HepG2 (cell line): ENCODE measurements around the gene P2RY2. TPM values are rescaled to one million over a fixed set of nuclear protein-coding genes. Genes with fewer than 3 reads are reported as not detected.

ENCODE experiments used
- FOXP1 ChIP-seq, 2 experiments: fragments of 450-650 bp in 1 of 2; IDR thresholded peaks; 2 replicates each; pipeline ENCODE4 v1.6.1; 2017 to 2018; ENCODE audit warnings: antibody characterized with exemption in 1 of 2
- NONO ChIP-seq, 2 experiments: fragments of 450-650 bp in 1 of 2; sonication (generic) in 1 of 2; formaldehyde crosslinking in 1 of 2; IDR thresholded peaks in 1 of 2; conservative IDR thresholded peaks in 1 of 2; 2 replicates each; pipeline versions ENCODE4 v1.6.1 to v1.8.0; 2017 to 2022; ENCODE audit warnings: mild to moderate bottlenecking in 1 of 2, missing genetic modification reagents in 1 of 2, moderate library complexity in 1 of 2
- SOX13 ChIP-seq, 3 experiments: fragments of 450-650 bp in 1 of 3; sonication (generic) in 1 of 3; formaldehyde crosslinking in 1 of 3; IDR thresholded peaks in 2 of 3; conservative IDR thresholded peaks in 1 of 3; 2 replicates each; pipeline versions ENCODE4 v1.5.0 to v1.6.1; 2016 to 2020; ENCODE audit warnings: antibody characterized with exemption in 1 of 3, mild to moderate bottlenecking in 1 of 3, missing compliant biosample characterization in 1 of 3, missing genetic modification reagents in 1 of 3, moderate library complexity in 1 of 3
- ZNF768 ChIP-seq: sonication (generic); formaldehyde crosslinking; IDR thresholded peaks from 2 replicates; pipeline ENCODE4 v1.4.0; 2020; ENCODE audit warnings: missing genetic modification reagents
- ZNF839 ChIP-seq: sonication (generic); formaldehyde crosslinking; IDR thresholded peaks from 2 replicates; pipeline ENCODE4 v1.4.0; 2020; ENCODE audit warnings: missing genetic modification reagents, mild to moderate bottlenecking, borderline replicate concordance
- polyA plus RNA-seq, 8 experiments: library from polyadenylated mRNA; depleted of rRNA in 3 of 8; stranded (reverse) in 7 of 8; unstranded in 1 of 8; fragments of >200 nt; fragmentation: Illumina TruSeq in 4 of 8; extraction: Trizol in 4 of 8; gene quantifications; 2 replicates each; pipeline versions ENCODE4 v1.2.1 to v1.2.3, GENCODE V29; 2011 to 2016; ENCODE audit warnings: low read depth in 4 of 8, missing spikeins in 1 of 8, mixed read lengths in 1 of 8; ENCODE audit not compliant: insufficient read depth in 1 of 8
- total RNA-seq, 5 experiments: library from RNA; depleted of rRNA; stranded (reverse); fragments of >200 nt; fragmentation: Illumina TruSeq; extraction: Trizol; gene quantifications; 2 replicates each; pipeline ENCODE4 v1.2.3, GENCODE V29; 2016; ENCODE audit warnings: low read depth in 1 of 5
- TF ChIP-seq, protein P1 (sequence below): sonication (generic); formaldehyde crosslinking; IDR thresholded peaks from 2 replicates; pipeline ENCODE4 v1.4.0; 2020; ENCODE audit warnings: missing genetic modification reagents
- TF ChIP-seq, protein P2 (sequence below): IDR thresholded peaks from 2 replicates; pipeline ENCODE4 v1.6.1; 2016
- TF ChIP-seq, protein P3 (sequence below): sonication (generic); formaldehyde crosslinking; IDR thresholded peaks from 2 replicates; pipeline ENCODE4 v1.4.0; 2020; ENCODE audit warnings: mild to moderate bottlenecking, missing genetic modification reagents
- TF ChIP-seq, protein P4 (sequence below): sonication (generic); formaldehyde crosslinking; IDR thresholded peaks from 2 replicates; pipeline ENCODE4 v1.8.1; 2022; ENCODE audit warnings: mild to moderate bottlenecking, missing genetic modification reagents
- TF ChIP-seq, protein P5 (sequence below): sonication (generic); formaldehyde crosslinking; IDR thresholded peaks from 2 replicates; pipeline ENCODE4 v1.9.0; 2022; ENCODE audit warnings: low read depth, missing genetic modification reagents

The P2RY2 gene
- total and polyA plus RNA-seq, 2 of the 13 experiments (the other 11 are each of a cell fraction or from before 2014, with no cell fraction given): 0.95 to 3.1 TPM

DNA sequence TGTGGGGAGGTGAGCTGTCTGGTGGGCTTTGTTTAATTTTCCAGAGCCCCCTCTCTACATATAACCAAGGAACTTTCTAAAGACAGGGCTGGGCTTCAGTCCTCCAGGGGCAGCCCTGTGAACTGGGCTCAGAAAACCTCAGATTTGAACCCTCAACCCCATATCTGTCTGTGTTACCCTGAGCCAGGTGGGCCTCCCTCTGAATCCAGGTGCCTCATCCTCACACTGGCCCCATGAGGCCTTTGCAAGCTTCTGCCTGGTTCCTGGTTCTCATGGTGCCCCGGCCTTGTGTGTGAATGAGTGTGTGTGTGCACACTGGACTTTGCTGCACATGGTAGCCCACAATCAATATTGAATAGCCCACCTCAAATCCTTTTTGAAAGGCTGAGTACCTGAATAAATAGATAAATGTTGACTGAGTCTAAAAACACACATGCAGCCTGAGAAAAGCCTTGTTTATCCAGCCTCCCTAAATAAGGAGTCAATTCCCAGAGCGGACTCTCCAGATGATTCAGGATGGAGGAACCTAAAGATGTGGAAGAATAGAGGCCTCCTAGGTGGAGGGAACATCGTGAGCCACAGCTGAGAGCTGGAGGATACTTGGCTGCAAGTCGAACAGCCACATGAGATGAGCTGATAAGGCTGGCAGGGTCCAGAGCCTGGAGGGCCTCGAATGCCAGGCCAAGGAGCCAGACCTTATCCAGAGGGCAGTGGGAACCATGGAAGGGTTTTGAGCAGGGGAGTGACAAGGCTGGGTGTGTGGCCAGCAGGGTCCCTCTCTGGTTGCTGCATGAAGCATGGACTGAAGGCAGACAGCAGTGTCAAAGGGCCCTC lies 28.1 kb upstream of the P2RY2 start (continued):
- TF ChIP-seq, protein P1, sequence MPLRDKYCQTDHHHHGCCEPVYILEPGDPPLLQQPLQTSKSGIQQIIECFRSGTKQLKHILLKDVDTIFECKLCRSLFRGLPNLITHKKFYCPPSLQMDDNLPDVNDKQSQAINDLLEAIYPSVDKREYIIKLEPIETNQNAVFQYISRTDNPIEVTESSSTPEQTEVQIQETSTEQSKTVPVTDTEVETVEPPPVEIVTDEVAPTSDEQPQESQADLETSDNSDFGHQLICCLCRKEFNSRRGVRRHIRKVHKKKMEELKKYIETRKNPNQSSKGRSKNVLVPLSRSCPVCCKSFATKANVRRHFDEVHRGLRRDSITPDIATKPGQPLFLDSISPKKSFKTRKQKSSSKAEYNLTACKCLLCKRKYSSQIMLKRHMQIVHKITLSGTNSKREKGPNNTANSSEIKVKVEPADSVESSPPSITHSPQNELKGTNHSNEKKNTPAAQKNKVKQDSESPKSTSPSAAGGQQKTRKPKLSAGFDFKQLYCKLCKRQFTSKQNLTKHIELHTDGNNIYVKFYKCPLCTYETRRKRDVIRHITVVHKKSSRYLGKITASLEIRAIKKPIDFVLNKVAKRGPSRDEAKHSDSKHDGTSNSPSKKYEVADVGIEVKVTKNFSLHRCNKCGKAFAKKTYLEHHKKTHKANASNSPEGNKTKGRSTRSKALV: no peak
- TF ChIP-seq, protein P2, sequence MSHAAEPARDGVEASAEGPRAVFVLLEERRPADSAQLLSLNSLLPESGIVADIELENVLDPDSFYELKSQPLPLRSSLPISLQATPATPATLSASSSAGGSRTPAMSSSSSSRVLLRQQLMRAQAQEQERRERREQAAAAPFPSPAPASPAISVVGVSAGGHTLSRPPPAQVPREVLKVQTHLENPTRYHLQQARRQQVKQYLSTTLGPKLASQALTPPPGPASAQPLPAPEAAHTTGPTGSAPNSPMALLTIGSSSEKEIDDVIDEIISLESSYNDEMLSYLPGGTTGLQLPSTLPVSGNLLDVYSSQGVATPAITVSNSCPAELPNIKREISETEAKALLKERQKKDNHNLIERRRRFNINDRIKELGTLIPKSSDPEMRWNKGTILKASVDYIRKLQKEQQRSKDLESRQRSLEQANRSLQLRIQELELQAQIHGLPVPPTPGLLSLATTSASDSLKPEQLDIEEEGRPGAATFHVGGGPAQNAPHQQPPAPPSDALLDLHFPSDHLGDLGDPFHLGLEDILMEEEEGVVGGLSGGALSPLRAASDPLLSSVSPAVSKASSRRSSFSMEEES (CRISPR knock-in tag): no peak
- TF ChIP-seq ZNF839 (CRISPR knock-in tag) (no peak), ZNF768 (no peak), NONO (IDR thresholded peaks at IDR 0.05) (no peak), NONO (CRISPR knock-in tag; conservative IDR thresholded peaks at IDR 0.05) (0 out of 2 replicates have a peak, but pooled peaks have one; percentile 18), SOX13 (IDR thresholded peaks at IDR 0.05) (no peak), SOX13 (CRISPR knock-in tag; conservative IDR thresholded peaks at IDR 0.05 in 1 of 2, IDR thresholded peaks at IDR 0.05 in 1 of 2) (peak in 1 of 2 experiments; percentile 16; a peak in 1 of 4 replicates), FOXP1 (IDR thresholded peaks at IDR 0.05) (no peak), FOXP1 (CRISPR knock-in tag; IDR thresholded peaks at IDR 0.05) (peak; percentile 47; the same call in 1 of the 2 replicates)
- TF ChIP-seq, protein P3, sequence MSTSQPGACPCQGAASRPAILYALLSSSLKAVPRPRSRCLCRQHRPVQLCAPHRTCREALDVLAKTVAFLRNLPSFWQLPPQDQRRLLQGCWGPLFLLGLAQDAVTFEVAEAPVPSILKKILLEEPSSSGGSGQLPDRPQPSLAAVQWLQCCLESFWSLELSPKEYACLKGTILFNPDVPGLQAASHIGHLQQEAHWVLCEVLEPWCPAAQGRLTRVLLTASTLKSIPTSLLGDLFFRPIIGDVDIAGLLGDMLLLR (CRISPR knock-in tag): no peak
- TF ChIP-seq, protein P4, sequence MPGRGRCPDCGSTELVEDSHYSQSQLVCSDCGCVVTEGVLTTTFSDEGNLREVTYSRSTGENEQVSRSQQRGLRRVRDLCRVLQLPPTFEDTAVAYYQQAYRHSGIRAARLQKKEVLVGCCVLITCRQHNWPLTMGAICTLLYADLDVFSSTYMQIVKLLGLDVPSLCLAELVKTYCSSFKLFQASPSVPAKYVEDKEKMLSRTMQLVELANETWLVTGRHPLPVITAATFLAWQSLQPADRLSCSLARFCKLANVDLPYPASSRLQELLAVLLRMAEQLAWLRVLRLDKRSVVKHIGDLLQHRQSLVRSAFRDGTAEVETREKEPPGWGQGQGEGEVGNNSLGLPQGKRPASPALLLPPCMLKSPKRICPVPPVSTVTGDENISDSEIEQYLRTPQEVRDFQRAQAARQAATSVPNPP (CRISPR knock-in tag): 0 out of 2 replicates have a peak, but pooled peaks have one; percentile 26
- TF ChIP-seq, protein P5, sequence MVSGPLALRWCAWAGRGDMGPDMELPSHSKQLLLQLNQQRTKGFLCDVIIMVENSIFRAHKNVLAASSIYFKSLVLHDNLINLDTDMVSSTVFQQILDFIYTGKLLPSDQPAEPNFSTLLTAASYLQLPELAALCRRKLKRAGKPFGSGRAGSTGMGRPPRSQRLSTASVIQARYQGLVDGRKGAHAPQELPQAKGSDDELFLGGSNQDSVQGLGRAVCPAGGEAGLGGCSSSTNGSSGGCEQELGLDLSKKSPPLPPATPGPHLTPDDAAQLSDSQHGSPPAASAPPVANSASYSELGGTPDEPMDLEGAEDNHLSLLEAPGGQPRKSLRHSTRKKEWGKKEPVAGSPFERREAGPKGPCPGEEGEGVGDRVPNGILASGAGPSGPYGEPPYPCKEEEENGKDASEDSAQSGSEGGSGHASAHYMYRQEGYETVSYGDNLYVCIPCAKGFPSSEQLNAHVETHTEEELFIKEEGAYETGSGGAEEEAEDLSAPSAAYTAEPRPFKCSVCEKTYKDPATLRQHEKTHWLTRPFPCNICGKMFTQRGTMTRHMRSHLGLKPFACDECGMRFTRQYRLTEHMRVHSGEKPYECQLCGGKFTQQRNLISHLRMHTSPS: no peak
